ENCODE data around the gene NENF.

Gene NENF

DNA sequence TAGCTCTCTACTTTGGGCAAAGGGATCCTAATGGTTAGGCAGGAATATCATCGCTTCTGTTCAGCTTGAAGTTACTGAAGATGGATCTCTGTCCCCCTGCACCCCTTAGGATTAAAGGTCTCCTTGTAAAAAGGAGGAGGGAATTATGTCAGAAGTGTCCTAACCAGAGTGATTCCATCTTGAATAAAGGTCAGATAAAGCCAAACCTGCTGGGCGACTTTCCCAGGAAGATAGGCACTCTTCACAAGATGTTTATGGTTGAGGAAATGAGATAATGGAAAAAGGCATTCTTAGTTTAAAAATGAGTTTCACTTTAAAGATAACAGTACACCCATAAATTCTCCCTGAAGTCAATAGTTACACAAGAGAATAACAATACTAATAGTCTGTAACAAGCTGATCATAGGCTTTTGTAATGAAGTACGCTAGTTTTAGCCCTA lies 1.7 kb upstream of the NENF start:
- no peak for DNase-seq (ENCODE audit: low read depth in 4 of 4, low spot score in 1 of 4)

DNA sequence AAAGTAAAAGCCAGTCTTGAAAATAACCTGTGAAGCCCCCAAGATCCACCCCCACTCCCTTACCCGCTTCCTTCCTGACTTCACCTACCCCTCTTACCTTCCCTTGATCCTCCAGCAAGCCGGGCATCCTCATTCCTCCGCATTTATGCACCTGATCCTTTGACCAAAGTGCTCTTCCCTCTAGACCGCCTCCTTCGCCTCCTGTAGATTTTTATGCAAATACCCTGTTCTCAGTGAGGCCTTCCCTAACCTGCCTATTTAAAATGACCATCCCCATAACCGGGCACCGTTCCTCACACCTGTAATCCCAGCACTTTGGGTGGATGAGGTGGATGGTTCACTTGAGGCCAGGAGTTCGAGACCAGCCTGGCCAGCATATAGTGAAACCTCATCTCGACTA lies 1.1 kb upstream of the NENF start:
- no peak for DNase-seq (ENCODE audit: low read depth in 4 of 4, low spot score in 1 of 4)

DNA sequence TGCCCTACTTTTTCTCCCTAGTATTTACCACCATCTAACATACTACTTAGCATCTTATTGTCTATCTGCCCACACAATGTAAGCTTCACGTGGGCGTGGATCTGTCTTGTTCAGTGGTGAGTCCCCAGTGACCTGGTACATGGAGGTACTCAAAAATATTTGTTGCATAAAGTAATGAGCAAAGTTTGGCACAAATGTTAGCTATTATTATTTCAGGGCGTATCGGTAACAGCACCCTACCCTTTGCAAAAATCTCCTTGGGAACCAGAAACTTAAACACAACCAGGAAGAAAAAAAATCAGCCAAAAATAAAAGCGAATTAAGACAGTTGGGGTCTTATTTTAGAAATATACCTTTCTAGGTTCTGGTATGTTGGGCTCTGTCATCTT lies 454 bp upstream of the NENF start:
- no peak for DNase-seq (ENCODE audit: low read depth in 4 of 4, low spot score in 1 of 4)

DNA sequence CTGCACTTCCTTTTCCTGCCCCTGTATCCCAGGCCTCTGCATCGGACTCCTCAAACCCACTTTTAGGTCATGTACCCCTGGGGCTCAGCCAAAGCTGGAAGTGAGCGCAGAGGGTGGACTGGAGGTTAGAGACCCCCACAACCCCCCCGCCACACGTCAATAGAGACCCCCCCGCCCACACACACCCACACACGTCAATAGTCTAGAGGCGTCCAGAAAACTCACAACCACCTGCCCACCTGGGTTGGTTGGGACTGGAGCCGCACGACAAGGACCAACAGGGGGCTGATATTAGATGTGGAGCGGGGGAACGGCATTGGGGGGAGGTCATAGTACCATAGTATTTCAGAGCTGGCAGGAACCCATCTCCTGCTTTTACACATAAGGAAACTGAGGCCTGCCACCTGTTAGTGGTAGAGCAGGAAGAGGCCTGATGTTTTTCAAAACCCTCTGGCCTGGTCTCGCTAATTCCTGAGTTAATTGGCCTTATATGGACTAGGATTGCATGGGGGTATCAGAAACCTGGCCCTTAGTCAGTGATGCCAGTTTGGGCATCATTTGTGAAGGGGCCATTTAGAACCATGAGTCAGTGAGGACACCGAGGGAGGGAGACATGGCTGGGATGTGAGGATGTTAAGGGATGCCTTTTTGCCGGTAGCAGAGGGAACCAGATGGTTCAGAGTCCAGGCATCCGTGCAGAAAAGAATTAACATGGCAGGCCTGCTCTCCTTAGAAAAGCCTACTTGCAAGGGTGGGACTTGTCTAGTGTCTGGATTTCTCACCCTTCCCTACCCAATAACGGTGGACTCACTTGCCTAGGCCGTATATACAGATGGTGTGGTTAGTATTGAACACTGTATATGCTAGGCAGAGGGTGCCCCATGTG lies 1.1 kb downstream of the NENF start:
- DNase-seq (ENCODE audit: low read depth in 4 of 4, low spot score in 1 of 4) = no peak

DNA sequence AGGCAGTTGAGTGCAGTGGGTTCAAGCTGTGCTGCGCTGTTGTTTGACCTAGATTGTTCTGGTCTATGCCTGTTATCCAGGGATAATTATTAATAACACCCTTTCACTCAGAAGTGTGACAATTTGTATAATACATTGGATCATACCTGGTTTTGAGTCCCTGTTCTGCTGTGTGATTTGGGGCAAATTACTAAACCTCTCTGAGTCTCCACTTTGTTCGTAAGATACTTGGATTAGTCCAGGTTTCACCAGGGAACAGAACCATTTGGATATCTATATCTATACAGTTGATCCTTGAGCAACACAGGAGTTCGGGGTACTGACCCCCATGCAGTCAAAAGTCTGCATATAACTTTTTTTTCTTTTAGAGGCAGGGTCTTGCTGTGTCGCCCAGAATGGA lies 2.3 kb downstream of the NENF start:
- no peak for DNase-seq (ENCODE audit: low read depth in 4 of 4, low spot score in 1 of 4)

DNA sequence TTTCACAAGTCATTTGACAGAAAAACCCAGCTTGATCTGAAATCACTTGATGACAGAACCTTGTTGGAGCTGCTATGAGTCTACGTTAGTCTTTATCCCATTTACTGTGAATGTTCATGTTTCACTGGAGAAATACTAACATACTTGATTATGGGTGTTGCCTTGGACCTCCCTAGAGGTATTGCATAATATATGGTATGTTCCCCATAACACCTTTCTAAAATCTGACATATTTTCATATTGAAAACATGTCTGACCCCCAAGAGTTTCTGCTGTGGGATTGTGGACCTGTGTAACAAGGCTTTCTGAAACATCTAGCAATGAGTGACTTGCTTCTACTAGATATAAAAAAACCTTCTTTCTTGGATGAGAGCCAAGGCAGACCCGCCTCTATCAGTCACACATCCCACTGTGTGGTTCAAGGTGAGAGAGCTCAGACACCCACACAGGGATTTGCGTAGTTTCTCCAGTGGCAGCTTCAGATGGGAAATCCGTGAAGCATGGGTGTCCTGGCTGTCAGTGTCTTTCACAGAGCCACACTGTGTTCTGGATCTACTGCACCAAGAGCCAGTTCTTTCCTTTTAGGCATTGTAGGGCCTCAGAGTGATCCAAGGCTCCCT lies 4.6 kb downstream of the NENF start:
- no peak for DNase-seq (ENCODE audit: low read depth in 4 of 4, low spot score in 1 of 4)

DNA sequence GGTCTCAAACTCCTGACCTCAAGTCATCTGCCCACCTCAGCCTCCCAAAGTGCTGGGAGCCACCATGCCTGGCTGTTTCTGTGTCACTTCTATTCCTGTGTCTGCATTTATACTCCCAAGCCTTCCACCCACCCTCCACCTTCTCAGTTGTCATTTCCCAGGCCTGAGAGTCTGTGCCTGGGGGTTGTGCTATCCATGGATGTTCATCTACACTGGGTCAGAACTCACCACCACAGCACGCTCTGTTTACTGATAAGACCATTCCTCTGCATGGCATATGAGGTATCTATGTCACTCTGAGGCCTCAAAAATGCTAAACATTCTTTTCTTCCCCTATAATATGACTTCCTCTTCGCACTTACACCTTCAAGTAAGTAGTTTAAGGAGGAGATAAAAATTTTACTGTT lies 6.1 kb downstream of the NENF start:
- no peak for DNase-seq (ENCODE audit: low read depth in 4 of 4, low spot score in 1 of 4)

DNA sequence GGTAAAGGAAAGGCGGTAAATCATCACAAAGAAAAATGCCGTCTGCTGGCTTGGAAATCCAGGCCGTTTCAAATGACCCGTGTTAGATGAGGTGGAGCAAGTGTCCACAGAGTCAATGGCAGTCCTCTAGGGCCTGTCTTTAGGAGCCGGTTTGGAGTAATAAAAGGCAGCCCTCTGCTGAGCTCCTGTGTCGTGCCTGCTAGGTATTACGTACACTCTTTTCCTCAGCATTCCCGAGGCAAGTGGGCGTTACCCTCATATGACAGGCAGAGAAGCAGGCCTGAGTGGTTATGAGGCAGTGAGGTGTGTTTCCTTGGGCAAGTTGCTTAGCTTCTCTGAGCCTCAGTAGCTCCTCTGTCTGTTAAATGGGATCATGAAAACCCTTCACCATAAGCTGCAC lies 7.7 kb downstream of the NENF start:
- DNase-seq (ENCODE audit: low read depth in 4 of 4, low spot score in 1 of 4) = no peak

DNA sequence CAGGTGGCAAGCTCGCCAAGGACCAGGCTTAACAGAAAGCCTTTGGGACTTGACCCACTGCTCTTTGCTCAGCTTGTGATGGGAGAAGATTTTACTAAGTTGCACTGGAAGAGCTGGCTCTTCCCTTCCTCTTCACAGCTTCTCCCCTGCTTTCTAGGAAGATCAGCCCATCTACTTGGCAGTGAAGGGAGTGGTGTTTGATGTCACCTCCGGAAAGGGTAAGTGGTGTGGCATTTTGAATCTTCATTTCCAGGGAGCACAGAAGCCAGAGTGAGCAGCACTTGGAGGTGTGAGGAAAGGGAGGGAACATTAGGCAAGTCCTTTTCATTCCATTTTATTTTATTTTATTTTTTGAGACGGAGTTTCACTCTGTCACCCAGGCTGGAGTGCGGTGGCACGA lies 9.7 kb downstream of the NENF start:
- DNase-seq (ENCODE audit: low read depth in 4 of 4, low spot score in 1 of 4) = no peak

DNA sequence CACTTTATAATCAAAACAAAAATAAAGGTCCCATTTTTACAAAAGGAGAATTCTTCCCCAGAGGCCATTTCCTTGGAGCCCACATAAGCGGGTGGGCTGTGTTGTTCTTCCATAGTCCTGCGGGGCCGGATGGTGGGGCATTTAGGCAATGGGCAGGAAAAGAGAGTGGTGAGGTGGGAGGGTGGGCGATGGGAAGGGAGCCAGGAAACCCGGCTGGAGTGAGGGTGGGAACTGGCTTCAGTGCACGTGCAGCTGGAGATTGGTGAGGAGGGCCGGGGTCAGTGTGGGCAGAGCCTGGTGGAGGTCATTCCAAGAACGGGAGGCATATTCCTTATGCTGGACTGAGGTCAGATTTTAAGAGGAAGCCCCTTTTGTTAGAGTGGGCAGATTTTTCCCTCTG lies 13.6 kb downstream of the NENF start:
- no peak for DNase-seq (ENCODE audit: low read depth in 4 of 4, low spot score in 1 of 4)

DNA sequence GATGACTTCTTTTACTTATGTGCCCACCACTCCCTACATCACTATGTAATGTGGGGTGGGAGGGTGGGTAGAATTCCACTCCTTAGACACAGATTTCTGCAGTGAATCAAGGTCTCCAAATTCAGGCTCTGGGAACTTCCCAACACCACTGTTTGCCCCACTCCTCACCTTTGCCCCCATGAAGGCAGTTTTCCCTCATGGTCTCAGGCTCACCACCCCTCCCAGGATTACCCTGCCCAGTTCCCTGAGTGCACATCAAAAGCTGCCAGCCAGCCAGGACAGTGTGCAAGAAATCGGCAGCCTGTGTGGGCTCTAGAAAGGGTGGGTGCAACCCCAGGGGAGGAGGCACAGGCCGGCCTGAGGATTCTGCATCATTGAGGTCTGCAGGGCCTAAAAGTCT lies 14.8 kb downstream of the NENF start:
- no peak for DNase-seq (ENCODE audit: low read depth in 4 of 4, low spot score in 1 of 4)

DNA sequence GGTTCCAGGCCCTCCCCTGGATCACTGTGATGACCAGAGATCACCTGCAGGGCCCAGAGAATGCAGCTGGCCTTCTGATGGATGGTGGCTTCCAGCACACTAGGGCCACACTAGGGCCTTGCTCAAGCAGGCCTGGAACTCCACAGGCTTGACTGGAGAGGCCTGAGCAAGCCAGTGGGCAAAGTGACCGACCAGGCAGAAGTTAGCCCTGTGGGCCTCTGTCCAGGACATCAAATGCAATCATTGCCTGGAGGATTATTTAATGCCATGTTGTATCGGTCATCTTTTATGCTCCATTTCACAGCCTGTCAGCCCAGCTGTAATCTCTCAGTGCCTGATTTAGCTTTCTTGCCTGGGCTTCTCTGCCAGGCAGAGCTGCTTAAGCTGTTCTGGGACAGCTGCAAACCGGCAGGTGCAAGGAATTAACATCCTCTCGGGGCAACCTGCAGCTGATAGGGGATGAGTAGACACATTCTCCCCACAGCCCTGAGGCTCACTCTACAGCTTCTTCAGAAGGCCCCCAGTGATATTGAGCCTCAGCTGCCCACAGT lies 17.7 kb downstream of the NENF start:
- DNase-seq (ENCODE audit: low read depth in 4 of 4, low spot score in 1 of 4) = no peak

DNA sequence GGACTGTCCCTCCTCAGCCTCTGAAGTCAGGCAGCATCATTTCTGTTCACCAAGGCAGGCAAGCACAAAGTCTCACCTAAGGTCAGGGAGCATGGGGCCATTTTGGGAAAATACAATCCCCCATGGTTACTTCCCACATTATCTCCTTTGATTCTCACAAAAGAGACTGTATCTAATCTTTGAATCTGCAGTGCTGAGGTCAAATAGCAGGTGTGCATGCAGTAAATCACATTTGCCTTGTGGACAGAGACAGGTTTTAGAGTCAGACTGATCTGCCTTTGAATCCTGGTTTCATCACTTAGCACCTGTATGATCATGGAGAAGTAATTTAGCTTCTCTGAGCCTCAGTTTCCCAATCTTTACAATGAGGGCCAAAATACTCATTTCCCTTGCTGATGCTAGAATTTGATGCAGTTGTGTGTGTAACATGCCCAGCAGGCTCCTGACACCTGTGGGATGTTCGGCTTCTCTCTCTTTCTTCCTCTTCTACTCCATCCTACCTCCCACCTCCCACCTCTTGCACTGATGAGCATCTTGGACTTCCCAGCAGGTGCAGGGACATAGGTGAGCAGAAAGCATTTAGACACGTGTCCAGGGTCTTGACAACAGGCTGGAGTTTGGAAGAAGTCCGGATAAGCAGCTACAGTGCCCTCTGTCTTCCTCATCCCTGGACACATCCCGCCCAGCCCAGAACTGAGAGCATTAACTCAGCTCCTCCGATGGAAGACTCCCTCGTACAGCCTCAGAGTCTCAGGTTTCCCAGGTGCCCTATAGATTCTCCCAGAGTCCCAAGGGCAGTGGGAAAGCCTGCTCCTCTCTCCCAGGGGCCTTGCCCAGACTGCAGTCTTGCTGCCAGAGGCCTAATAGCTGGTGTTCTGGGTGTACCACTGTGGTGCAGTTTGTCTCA lies 18.9 kb downstream of the NENF start:
- DNase-seq (ENCODE audit: low read depth in 4 of 4, low spot score in 1 of 4) = no peak

DNA sequence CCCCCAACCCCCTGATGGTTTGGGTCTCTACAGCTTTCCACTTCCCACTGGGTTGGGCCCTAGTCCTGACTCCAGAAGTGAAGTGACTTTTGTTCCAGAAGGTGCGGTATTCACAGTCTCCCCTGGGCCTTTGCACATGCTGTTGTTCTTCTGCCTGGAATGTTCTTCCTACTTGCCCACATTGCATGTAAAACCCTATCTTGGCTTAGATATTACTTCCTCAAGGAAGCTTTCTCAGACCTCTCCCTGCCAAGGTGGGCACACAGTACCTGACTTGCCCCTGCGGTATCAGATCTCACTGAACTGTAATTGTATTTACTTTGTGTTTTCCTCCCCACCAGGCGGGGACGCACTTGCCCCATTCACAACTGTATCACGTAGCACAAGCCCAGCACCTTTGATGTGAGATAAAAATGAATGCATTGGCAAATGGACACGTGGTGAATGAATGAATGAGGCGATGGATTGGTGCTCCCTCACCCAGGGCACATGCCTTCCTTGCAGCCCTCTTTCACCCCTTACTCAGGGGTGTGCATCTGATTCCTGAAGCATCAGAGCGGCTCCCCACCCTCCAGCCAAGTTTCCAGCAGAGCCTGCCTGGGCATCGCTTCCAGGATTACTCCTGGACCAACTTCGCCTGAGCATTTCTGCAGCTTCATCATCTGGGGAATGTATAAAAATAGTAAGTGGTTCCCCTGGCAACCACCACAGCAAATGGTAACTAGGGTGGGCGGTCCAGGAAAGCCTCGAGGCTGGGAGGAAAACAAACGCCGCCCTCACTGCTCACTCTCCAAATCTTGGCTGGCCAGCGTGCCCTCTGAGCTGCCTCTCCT lies 19.8 kb downstream of the NENF start:
- no peak for DNase-seq (ENCODE audit: low read depth in 4 of 4, low spot score in 1 of 4)

DNA sequence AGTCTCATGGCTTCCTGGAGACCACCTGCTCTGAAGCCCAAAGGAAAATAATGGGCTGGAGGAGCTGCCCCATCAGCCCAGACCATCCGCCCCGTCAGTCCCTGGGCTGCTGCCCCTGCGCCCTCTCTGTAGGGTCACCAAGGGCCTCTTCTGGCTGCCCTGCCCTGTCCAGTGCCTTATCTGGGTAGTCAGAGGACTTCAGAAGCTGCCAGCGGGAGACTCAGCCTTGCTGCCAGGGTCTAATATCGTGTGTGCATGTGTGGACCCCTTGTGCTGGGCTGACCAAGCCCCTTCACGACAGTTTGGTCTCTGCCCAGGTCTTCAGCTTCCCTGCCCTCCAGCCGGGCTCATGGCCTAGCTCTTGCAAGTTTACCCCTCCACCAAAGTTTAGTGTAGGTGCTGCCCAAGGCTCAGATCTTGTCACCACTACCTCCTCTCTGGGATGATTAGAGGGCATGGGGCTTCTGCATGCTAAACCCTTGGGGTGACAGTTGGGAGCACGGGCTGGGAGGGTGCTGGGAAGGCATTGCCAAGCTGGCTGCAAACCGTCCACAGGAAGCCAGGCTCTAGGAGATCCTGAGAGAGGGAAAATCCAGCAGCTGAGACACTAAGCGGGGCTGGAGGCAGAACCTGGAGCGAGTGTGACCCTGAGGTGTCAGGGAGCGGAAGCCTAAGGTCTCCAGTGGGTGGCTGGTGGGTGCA lies 20.6 kb downstream of the NENF start:
- no peak for DNase-seq (ENCODE audit: low read depth in 4 of 4, low spot score in 1 of 4)

DNA sequence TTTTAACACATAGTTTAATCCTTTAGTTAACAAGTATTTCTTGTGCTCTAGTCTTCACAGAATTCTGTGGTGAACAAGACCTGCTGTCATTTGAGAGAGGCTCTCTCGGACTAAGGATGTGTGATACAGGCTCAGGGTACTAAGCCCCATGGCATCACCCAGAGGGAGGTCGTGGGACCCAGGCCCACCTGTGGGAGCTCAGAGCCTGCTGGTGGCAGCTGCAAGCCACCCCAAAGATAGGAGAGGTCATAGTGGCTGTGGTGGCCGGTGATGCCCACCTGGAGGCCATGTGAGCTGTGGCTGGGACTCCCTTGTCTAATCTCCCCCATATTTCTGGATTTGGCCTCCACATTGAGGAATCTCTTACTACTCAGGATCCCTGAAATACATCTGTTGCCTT lies 22.0 kb downstream of the NENF start:
- DNase-seq (ENCODE audit: low read depth in 4 of 4, low spot score in 1 of 4) = no peak

DNA sequence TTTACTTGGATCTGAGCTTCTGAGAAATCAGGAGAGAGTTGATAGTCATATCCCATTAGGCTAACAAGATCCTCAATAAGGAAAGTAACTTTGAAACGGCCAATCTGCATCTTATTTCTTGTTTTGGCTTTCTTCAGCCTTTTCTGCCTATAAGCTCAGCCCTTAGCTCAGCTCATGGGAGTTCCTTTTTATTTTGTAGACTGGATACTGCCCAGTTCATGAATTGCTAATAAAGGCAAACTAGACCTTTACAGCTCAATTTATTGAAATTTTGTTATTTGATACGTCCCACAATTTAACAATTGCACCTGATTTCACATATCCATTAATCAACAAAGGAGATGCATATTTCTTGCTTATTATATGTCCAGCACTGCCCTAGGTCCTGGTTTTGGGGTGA lies 22.7 kb downstream of the NENF start:
- no peak for DNase-seq (ENCODE audit: low read depth in 4 of 4, low spot score in 1 of 4)

DNA sequence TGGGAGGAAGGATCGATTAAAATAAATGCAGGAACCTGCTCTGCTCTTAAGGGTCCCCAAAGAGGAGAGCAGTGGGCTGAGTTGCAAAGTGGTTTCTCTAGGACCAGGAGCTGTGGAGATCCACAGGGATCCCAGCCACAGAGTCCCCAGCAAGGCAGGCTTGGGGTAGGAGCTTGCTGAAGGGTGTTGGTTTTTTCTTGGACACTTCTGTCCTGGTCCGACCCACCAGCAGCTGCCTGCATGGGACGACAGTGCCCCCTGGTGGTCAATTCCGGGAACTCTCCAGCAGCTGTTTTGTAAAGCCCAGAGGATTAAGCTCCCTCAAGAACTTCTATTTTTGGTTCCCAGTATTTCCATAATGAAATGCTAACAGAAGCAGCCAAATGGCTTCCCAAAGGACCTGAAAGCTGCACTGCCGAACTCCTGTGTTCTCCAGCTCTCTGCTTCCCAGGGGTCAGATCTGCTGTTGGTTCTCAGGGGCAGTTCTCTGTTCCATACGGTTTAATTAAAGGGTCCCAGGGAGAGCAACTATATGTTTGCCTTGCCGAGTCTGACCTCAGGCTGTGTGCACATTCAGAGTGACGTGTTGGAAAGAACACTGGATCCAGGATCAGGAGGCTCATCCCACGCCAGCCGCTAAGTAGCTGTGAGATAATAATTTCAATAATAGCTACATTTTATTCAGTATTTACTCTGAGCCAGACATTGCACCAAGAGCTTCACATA lies 23.2 kb downstream of the NENF start:
- DNase-seq (ENCODE audit: low read depth in 4 of 4, low spot score in 1 of 4) = peak; percentile 78 to 82 (median 80)

DNA sequence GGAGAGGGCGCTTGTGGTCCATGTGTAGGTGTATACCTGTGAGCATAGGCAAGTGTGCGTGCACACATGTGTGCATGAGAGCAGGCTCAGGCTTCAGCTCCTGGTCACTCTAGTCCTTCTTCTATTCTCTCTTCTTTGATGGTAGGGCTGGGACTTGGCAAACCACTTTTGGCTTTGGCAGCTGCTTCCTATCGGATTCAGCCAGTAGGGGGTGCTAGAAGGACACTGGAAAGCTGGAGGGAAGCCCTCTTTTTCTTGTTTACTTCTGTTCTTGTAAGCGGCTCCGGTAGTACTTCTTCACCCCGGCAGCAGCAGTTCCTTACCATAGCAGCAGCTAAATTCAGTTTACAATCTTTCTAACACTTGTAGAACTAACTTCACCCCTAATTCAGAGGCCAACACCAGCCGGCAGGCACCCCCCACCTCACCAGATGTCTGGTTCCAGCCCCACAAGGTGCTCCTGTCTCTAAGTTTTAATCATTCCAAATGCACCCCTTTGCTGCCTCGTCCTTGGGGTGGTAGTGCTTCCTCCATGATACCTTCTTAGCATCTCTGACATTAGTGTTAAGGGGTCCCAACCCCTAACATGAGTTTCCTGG lies 25.1 kb downstream of the NENF start:
- peak; percentile 30 to 59 (median 48) for DNase-seq (ENCODE audit: low read depth in 4 of 4, low spot score in 1 of 4)
